Inflammatory macrophage (primary cell): Measurements from ENCODE around the gene RPIA.
"Not testable (repeated sequence)": the region's sequence is repeated elsewhere in the genome, so short reads cannot be mapped to it uniquely, and the experiment has no call there.

ENCODE experiments used
- DNase-seq, 2 donors: peaks; one replicate each; pipeline ENCODE4 v3.0.0-alpha.2; 2020 to 2022

Gene RPIA

DNA sequence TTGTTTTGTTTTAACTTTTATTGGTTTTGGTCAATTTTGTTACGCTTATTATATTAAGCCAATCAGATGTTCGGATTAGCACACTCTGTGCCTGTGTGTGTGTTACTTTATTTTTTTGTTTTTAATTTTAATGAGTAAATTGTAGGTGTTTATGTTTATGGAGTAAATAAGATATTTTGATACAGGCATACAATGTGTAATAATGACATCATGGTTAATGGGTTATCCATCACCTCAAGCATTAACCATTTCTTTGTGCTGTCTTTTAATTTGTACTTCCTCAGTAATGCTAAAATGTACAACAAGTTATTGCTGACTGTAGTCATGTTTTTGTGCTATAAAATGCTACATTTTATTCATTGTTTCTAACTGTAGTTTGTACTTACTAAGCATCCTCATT is 97.7 kb downstream of the RPIA start:
- not testable (repeated sequence) for DNase-seq

DNA sequence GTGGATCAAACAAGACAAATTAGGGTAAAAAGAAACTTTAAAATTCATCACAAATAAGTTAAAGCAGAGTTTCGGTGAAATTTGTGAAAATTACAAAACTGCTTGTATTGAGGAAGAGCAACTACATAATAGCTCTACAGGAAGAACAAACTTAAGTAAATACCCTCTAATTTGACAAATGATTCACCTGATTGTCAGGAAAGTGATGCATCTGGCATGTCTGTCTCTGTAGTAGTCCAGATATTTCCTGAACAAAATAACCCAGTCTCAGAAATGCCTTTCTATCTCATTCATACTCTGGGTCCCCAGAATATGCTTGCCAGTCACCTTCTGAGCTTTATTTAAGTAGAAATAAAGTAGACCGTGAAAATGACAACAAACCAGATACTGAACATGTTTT is 104.5 kb downstream of the RPIA start:
- DNase-seq: not testable (repeated sequence)

DNA sequence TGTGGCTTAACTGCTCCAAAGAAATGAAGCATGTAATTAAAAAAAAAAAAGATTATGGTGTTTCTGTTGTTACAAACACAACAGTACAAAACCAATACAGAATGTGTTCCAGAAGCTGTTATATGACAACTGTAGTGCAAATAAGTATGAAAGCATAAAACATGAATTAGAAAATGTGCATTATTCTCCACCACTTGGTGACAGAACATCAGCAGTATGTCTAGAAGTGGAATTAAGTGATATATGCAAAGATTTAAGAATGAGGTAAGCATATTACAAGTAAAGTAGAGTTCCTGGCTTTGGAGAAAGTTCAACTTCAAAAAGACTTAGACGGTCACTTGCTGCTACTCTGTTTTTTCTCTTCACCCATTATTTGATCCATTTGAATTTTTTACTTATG is 105.0 kb downstream of the RPIA start:
- not testable (repeated sequence) for DNase-seq

DNA sequence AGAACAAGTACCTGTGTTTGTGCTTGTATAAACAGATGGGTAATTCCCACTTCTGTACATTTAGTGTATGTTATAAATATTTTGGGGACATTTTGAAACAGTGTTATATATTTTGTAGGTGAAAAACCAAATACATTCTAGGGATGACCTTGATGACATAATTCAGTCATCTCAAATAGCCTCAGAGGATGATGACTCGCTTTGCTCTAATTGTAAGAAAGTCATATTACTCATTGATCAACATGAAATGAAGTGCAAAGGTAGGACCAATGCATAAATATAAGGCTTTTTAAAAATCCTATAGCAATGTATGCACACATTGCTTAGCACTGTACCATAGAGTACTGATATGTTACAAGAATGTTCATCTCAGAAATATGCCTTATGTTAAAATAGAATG is 105.7 kb downstream of the RPIA start:
- not testable (repeated sequence) for DNase-seq
